ENCODE results near the gene MOV10L1.

Gene MOV10L1

GRCh38 chr22:50173311-50173982, 83.6 kb downstream of the MOV10L1 start:
- peak; percentile 78 for FAIRE-seq
- DNase-seq (ENCODE audit: insufficient read length, low spot score), result no peak

DNA sequence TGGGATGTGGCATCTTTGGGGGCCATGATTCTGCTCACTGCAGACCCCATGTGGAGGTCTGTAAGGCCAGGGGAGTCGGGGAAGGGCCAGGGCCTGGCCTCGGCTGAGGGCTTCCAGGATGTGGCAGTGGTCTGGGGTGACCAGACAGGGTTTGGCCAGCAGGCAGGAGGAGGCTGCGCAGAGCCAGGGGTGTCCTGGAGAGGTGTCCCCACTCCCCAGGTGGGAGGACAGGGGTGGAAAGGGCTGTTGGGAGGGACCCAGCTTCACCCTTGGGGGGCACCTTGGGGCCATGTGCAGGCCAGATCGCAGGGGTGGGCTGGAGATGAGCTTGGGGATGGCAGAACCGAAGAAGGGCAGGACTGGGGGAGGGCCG, 84.2 kb downstream of the MOV10L1 start:
- FAIRE-seq (no peak), DNase-seq (ENCODE audit: insufficient read length, low spot score) (no peak)

GRCh38 chr22:50174382-50175190, 84.8 kb downstream of the MOV10L1 start:
- no peak for FAIRE-seq

GRCh38 chr22:50175191-50175461, 85.3 kb downstream of the MOV10L1 start:
- DNase-seq (ENCODE audit: insufficient read length, low spot score) (no peak), FAIRE-seq (no peak)

More at GRCh38 chr22:50174382-50175190, 84.8 kb downstream of the MOV10L1 start:
- no peak for DNase-seq (ENCODE audit: insufficient read length, low spot score)

- FAIRE-seq (no peak), DNase-seq (ENCODE audit: insufficient read length, low spot score) (no peak)
Measured at GRCh38 chr22:50175921-50176849, 86.4 kb downstream of the MOV10L1 start.

DNA sequence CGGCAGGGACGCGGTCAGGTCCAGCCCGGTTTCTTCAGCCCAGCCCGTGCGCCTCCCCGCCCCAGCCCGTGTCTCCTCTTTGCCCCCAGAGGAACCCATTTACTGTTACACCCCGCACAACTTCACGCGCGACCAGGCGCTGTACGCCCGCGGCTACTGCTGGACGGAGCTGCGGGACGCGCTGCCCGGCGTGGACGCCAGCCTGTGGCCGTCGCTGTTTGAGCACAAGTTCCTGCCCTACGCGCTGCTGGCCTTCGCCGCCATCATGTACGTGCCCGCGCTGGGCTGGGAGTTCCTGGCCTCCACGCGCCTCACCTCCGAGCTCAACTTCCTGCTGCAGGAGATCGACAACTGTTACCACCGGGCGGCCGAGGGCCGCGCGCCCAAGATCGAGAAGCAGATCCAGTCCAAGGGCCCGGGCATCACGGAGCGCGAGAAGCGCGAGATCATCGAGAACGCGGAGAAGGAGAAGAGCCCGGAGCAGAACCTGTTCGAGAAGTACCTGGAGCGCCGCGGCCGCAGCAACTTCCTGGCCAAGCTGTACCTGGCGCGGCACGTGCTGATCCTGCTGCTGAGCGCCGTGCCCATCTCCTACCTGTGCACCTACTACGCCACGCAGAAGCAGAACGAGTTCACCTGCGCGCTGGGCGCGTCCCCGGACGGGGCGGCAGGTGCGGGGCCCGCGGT, 87.2 kb downstream of the MOV10L1 start:
- FAIRE-seq, result no peak
- DNase-seq (ENCODE audit: insufficient read length, low spot score), result no peak

- DNase-seq (ENCODE audit: insufficient read length, low spot score) (no peak), FAIRE-seq (no peak)
Measured at GRCh38 chr22:50177537-50178470, 88.0 kb downstream of the MOV10L1 start.

DNA sequence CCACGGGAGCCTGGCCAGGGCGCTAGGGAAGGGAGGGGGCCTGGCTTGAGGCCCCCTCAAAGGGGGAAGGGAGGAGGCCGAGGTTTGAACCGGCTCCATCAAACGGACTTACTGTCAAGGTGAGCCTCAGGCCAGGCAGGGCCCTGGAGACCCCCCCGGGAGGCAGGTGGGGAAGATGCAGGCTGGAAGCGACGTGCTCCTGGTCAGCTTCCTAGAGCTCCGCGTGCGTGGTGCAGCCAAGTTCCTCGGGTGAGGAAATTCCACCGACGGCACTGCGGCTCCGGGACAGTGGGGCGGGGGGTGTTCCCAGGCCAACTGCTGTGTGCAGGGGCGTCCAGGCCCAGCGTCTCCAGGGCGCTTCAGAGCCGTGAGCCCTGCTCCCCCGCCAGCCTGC, 88.7 kb downstream of the MOV10L1 start:
- DNase-seq (ENCODE audit: insufficient read length, low spot score) (no peak), FAIRE-seq (no peak)

GRCh38 chr22:50178871-50179869, 89.4 kb downstream of the MOV10L1 start:
- no peak for DNase-seq (ENCODE audit: insufficient read length, low spot score)

GRCh38 chr22:50179937-50180726, 90.3 kb downstream of the MOV10L1 start:
- DNase-seq (ENCODE audit: insufficient read length, low spot score) (no peak), FAIRE-seq (no peak)

More at GRCh38 chr22:50178871-50179869, 89.4 kb downstream of the MOV10L1 start:
- FAIRE-seq, result no peak

DNA sequence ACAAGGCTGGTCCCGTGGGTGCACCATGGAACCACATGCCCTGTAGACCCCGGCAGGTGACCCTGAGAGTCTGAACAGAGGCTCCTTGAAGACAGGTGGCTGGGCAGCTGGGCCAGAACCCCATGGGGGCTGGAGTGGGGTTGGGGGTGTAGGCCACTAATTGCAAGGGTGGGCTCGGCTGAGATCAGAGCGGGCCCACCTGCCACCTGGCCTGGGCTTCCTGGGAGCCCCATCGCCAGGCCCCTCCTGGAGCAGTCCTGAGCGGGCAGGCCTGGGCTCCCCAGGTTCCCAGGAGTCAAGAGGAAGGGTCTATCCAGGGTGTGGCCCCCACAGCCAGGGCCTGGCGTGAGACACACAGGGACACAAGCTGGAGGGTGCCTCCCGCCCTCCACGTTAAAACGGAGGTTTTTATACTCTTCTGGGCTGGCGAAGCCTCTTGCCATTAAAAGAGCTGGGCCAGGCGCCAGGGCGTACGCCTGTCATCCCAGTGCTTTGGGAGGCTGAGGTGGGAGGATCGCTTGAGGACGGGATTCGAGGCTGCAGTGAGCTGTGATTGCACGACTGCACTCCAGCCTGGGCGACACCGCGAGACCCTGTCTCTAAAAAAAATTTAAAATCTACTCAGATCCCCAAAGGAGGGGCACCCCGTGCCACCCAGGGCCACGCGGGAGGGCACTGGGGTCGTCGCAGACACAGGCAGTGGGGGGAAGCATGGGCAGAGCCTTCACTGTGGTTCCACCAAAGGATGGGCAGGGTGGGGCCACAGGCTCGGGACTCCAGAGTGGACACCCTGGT, 91.1 kb downstream of the MOV10L1 start:
- FAIRE-seq (no peak), DNase-seq (ENCODE audit: insufficient read length, low spot score) (no peak)

GRCh38 chr22:50182176-50183081, 92.6 kb downstream of the MOV10L1 start:
- DNase-seq (ENCODE audit: insufficient read length, low spot score) (no peak), FAIRE-seq (no peak)

GRCh38 chr22:50183141-50183971, 93.5 kb downstream of the MOV10L1 start:
- FAIRE-seq (no peak), DNase-seq (ENCODE audit: insufficient read length, low spot score) (no peak)

DNA sequence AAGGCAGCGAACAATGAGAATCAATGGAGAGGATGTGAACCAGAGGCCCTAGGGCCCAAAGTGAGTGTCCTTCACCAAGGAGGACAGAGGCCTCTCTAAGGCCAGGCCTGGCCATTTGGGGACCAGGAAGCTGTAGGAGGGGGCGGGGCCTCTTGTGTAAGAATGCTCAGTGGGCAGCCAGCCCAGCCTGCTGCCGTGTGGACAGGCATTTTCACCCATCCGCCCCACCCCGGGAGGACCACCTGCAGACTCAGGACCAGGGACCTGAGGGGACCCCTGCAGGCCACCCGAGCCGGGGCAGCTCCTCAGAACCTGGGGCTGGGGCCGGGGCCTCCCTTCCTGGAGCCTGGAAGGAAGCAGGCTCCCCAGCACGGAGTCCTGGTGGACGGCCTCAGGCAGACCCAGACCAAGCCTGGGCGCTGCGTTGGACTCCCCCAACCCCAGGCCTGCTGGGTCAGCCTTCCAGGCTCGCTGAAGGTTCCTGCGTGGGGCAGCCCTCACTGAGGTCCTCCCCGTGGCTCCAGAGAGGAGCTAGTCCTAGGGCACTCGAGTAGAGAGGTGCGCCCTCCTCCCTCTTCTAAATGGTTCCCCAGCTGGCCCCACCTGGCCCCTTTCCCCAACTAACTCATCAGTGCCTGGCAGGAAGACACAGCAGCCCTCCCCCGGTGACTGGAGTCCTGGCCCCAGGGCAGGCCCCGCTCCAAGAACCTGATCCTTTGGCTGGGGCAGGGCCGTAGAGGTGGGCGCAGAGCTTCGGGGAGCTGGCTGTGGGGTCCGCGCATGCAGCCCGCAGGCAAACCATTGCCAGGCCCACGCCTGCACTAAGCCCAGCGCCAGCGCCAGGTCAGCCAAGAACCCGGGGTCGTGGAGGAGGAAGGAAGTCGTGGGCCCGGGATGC, 94.4 kb downstream of the MOV10L1 start:
- no peak for DNase-seq (ENCODE audit: insufficient read length, low spot score)
- no peak for FAIRE-seq
